NCI-H2081 treated with DMSO at 0.1 percent for 48 hours (cell line): ENCODE measurements around the gene PRPF38B.
"Not testable (repeated sequence)": the region's sequence is repeated elsewhere in the genome, so short reads cannot be mapped to it uniquely, and the experiment has no call there.

ENCODE experiments used
- DNase-seq: peaks from one replicate; lab custom pipeline; 2025; lab: John Stamatoyannopoulos, UW

PRPF38B gene

GRCh38 chr1:108679586-108680213 is 12.4 kb upstream of the PRPF38B start:
- no peak for DNase-seq

- DNase-seq = not testable (repeated sequence)
Measured at GRCh38 chr1:108681701-108682100, 10.4 kb upstream of the PRPF38B start.

- DNase-seq = no peak
Measured at GRCh38 chr1:108685529-108685928, 6.6 kb upstream of the PRPF38B start.

- DNase-seq = no peak
Measured at GRCh38 chr1:108686614-108687313, 5.3 kb upstream of the PRPF38B start.

GRCh38 chr1:108691128-108691941 is 775 bp upstream of the PRPF38B start:
- DNase-seq = no peak

GRCh38 chr1:108692724-108693655 is 880 bp downstream of the PRPF38B start:
- DNase-seq = no peak

- DNase-seq = no peak
Measured at GRCh38 chr1:108695535-108695934, 3.4 kb downstream of the PRPF38B start.

- DNase-seq = no peak
Measured at GRCh38 chr1:108699375-108700332, 7.5 kb downstream of the PRPF38B start.

- DNase-seq = no peak
Measured at GRCh38 chr1:108701176-108701849, 9.2 kb downstream of the PRPF38B start.

- DNase-seq = not testable (repeated sequence)
Measured at GRCh38 chr1:108702109-108702508, 10.0 kb downstream of the PRPF38B start.

- DNase-seq = no peak
Measured at GRCh38 chr1:108703939-108704338, 11.8 kb downstream of the PRPF38B start.

- DNase-seq = no peak
Measured at GRCh38 chr1:108704496-108704895, 12.4 kb downstream of the PRPF38B start.

- DNase-seq = no peak
Measured at GRCh38 chr1:108706643-108707042, 14.5 kb downstream of the PRPF38B start.

GRCh38 chr1:108708691-108709660 is 16.9 kb downstream of the PRPF38B start:
- no peak for DNase-seq

GRCh38 chr1:108712606-108713150 is 20.6 kb downstream of the PRPF38B start, which contains the start of gene FNDC7:
TSS of gene FNDC7 (plus strand) at chr1:108712908. CDS start at chr1:108712934, 26 bp downstream.
- DNase-seq = no peak

- DNase-seq = no peak
Measured at GRCh38 chr1:108715932-108716331, 23.8 kb downstream of the PRPF38B start.

- DNase-seq = no peak
Measured at GRCh38 chr1:108716437-108717230, 24.5 kb downstream of the PRPF38B start.
